T-helper 1 cell treated with Interleukin-12 subunit alpha and Interleukin-12 subunit beta and Interleukin-4 antibody, amounts not matched to agents 30 μg/mL and 1 μg/mL, for 36 hours (primary cell): ENCODE results near the gene IL1RN.

Source experiments
- H3K27ac Mint-ChIP-seq: one replicate; pipeline ENCODE4 v1.8.0; 2021; ENCODE audit warnings: mild to moderate bottlenecking, mixed read lengths
- H3K27me3 Mint-ChIP-seq: one replicate; pipeline ENCODE4 v1.8.0; 2021; ENCODE audit warnings: low read depth, mixed read lengths
- H3K36me3 Mint-ChIP-seq: one replicate; pipeline ENCODE4 v1.8.0; 2021; ENCODE audit warnings: low read depth, mixed read lengths
- H3K4me1 Mint-ChIP-seq: one replicate; pipeline ENCODE4 v1.8.0; 2021; ENCODE audit warnings: low read depth, mixed read lengths
- H3K4me3 Mint-ChIP-seq: one replicate; pipeline ENCODE4 v1.8.0; 2021; ENCODE audit warnings: mild to moderate bottlenecking, moderate library complexity, mixed read lengths
- H3K9me3 Mint-ChIP-seq: one replicate; pipeline ENCODE4 v1.8.0; 2021; ENCODE audit warnings: mixed read lengths

The IL1RN gene

GRCh38 chr2:113164215-113164929, 37.0 kb downstream of the IL1RN start:
- H3K27ac Mint-ChIP-seq: no peak overlapping the region
- peaks cover 3% of the 10 kb centered on the region for H3K36me3 Mint-ChIP-seq
- no peak overlapping the region for H3K4me3 Mint-ChIP-seq
- H3K4me1 Mint-ChIP-seq: peaks cover 36% of the 10 kb centered on the region
- no peaks in the 10 kb centered on the region for H3K9me3 Mint-ChIP-seq
- H3K27me3 Mint-ChIP-seq: no peaks in the 10 kb centered on the region

- Mint-ChIP-seq H3K36me3 (peaks cover 7% of the 10 kb centered on the region), H3K27me3 (no peaks in the 10 kb centered on the region), H3K27ac (no peak overlapping the region), H3K4me1 (peaks cover 41% of the 10 kb centered on the region), H3K4me3 (no peak overlapping the region), H3K9me3 (no peaks in the 10 kb centered on the region)
These were observed 37.7 kb downstream of the IL1RN start for GRCh38 chr2:113164930-113165585.

DNA sequence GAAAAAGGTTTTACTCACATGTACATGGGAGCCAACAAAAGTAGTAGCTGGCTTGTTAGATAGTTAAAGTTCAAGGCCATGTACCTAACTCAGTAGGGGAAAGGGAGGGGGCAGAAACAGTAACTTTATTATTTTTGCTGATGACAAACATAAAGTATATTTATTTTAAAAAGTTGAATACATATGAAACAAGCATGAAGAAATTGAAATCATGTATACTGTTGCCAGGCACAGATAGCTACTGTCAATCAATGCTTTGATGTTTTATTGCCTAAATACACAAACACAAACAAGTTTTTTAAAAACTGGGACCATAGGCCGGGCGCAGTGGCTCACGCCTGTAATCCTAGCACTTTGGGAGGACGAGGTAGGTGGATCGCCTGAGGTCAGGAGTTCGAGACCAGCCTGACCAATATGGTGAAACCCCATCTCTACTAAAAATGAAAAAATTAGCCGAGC, 38.8 kb downstream of the IL1RN start:
- no peak overlapping the region for H3K27ac Mint-ChIP-seq
- H3K36me3 Mint-ChIP-seq: peaks cover 10% of the 10 kb centered on the region
- no peaks in the 10 kb centered on the region for H3K27me3 Mint-ChIP-seq
- H3K4me3 Mint-ChIP-seq: no peak overlapping the region
- peaks cover 3% of the 10 kb centered on the region for H3K9me3 Mint-ChIP-seq
- peaks cover 44% of the 10 kb centered on the region for H3K4me1 Mint-ChIP-seq

- peak overlapping the region; percentile 82 for H3K27ac Mint-ChIP-seq
- H3K36me3 Mint-ChIP-seq: peaks cover 17% of the 10 kb centered on the region
- H3K27me3 Mint-ChIP-seq: no peaks in the 10 kb centered on the region
- peaks cover 6% of the 10 kb centered on the region for H3K9me3 Mint-ChIP-seq
- peak overlapping the region; percentile 47 for H3K4me3 Mint-ChIP-seq
- peaks cover 51% of the 10 kb centered on the region for H3K4me1 Mint-ChIP-seq
These were observed 39.9 kb downstream of the IL1RN start for GRCh38 chr2:113167115-113167932.

GRCh38 chr2:113167962-113168340, 40.6 kb downstream of the IL1RN start:
- Mint-ChIP-seq H3K27me3 (no peaks in the 10 kb centered on the region), H3K9me3 (peaks cover 6% of the 10 kb centered on the region), H3K4me1 (peaks cover 51% of the 10 kb centered on the region), H3K27ac (peak overlapping the region; percentile 82), H3K36me3 (peaks cover 17% of the 10 kb centered on the region), H3K4me3 (peak overlapping the region; percentile 59)

DNA sequence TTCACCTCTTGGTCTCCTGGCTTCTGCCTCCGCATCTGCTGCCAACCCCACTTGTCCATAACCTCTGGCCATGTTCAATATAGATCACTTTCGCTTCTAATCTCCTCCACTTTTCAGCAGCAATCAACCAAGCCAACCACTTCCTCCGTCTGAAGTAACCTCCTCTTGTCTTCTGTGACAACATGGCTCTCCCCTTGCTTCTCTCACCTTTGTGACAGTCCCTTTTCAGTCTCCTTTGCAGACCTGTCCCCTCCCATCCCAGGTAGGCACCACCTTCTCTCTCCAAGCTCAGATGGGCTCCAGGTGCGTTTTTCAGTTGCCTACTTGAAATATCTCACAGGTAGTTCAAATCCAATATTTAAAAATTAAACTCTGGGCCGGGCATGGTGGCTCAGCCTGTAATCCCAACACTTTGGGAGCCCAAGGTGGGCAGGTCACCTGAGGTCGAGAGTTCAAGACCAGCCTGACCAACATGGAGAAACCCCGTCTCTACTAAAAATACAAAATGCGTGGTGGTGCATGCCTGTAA, 41.7 kb downstream of the IL1RN start:
- peaks cover 6% of the 10 kb centered on the region for H3K9me3 Mint-ChIP-seq
- H3K36me3 Mint-ChIP-seq: peaks cover 22% of the 10 kb centered on the region
- peaks cover 58% of the 10 kb centered on the region for H3K4me1 Mint-ChIP-seq
- peak overlapping the region; percentile 82 for H3K27ac Mint-ChIP-seq
- peak overlapping the region; percentile 59 for H3K4me3 Mint-ChIP-seq
- no peaks in the 10 kb centered on the region for H3K27me3 Mint-ChIP-seq

DNA sequence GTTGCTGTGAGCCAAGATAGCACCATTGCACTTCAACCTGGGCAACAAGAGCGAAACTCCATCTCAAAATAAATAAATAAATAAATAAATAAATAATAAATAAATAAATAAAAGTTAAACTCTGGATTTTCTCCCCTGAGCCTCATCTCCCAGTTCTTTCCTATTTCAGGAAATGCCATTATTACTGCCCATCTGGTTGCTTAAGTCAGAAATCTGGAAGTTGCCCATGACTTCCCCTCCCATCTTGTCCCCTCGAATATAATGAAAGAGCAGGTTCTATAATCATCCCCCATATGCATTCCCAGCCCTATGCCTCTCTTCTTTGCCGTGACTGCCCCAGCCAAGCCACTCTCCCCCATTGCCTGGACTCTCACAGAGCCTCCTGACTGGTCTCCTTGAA, 42.2 kb downstream of the IL1RN start:
- Mint-ChIP-seq H3K27me3 (no peaks in the 10 kb centered on the region), H3K27ac (peak overlapping the region; percentile 74), H3K36me3 (peaks cover 26% of the 10 kb centered on the region), H3K9me3 (peaks cover 6% of the 10 kb centered on the region), H3K4me3 (no peak overlapping the region), H3K4me1 (peaks cover 56% of the 10 kb centered on the region)

- peak overlapping the region; percentile 29 for H3K27ac Mint-ChIP-seq
- H3K4me3 Mint-ChIP-seq: peak overlapping the region; percentile 40
- H3K27me3 Mint-ChIP-seq: no peaks in the 10 kb centered on the region
- H3K36me3 Mint-ChIP-seq: peaks cover 34% of the 10 kb centered on the region
- H3K9me3 Mint-ChIP-seq: peaks cover 6% of the 10 kb centered on the region
- H3K4me1 Mint-ChIP-seq: peaks cover 61% of the 10 kb centered on the region
These were observed 44.1 kb downstream of the IL1RN start for GRCh38 chr2:113171334-113172075.

GRCh38 chr2:113172721-113173541, 45.5 kb downstream of the IL1RN start:
- Mint-ChIP-seq H3K9me3 (peaks cover 6% of the 10 kb centered on the region), H3K27me3 (no peaks in the 10 kb centered on the region), H3K27ac (peak overlapping the region; percentile 83), H3K4me3 (peak overlapping the region; percentile 88), H3K36me3 (peaks cover 43% of the 10 kb centered on the region), H3K4me1 (peaks cover 60% of the 10 kb centered on the region)

DNA sequence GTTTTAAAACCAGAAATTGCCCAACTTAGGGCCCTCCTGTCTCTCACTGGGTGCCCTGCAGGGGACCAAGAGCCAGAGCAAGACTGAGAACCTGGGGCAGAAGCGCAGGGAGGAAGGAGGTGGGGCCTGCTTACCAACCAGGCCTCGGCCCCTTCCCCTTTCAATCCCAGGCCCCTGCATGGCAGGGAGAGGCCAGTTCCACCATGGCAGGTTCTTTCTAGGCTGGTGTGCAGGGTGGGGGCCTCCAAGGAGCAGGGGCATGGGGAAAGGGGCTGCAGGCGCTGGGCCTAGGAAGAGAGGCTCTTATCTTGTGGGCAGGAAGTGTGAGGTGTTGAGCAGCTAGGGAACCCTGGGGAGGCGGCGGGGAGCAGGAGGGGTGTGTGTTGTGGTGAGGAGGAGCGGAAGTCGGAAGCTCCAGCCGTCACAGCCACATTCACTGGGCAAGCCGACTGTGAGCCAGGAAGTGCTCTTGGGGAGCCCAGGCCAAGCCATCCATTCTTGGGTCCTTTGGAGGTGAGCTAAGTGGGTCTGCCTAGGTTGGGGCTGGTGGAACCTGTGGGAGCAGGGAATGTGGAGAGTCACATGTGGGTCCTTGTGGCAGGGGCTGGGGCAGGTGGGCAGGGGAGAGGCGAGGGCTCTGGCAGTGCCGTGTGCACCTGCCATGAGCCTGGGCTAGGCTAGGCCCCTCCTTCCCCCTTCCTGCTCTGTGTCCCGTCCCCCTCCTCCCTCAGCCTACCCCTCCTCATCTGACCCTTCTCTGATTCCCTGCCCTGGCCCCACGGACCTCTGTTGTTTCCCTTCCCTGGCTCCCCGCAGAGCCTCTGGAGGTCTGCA, 46.4 kb downstream of the IL1RN start, which contains the start of gene PSD4:
Gene PSD4, plus strand, starts transcription at position 430 of the 834 bp plus-strand sequence. CDS start 8,486 bp downstream, outside the sequence.
- Mint-ChIP-seq H3K9me3 (peaks cover 6% of the 10 kb centered on the region), H3K4me3 (peak within 1 kb of the TSS; percentile 88), H3K27ac (peak within 1 kb of the TSS; percentile 83), H3K27me3 (no peaks in the 10 kb centered on the region), H3K36me3 (peaks cover 52% of the 10 kb centered on the region), H3K4me1 (peaks cover 60% of the 10 kb centered on the region)

GRCh38 chr2:113174376-113174750, 47.0 kb downstream of the IL1RN start:
- peak overlapping the region; percentile 83 for H3K27ac Mint-ChIP-seq

DNA sequence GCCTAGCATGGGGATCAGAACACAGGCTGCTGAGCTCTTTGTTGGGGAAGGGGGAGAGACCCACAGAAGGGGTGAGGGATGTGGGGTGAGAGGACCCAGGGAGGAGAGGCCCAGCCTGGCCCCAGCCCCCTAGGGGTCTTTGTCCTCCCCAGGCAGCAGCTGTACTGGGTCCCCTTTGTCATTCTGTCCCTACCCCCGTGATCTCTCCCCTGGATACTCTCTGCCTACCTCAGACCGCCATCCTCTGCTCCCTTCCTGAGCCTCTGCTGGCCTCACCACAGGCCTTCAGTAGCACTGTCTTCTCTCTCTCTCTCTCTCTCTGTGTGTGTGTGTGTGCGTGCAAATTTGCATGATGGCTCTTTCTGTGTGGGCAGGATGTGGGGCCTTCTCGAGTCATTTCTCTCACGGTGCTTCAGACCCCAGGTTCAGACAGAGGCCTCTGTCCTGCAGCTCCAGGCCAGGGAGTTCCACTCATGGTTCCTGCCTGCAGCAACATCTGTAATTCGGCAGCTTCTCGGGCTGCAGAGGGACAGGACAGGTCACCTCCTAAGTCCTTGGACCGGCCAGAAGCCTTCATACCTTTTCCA, 47.7 kb downstream of the IL1RN start:
- Mint-ChIP-seq H3K4me1 (peaks cover 65% of the 10 kb centered on the region), H3K36me3 (peaks cover 50% of the 10 kb centered on the region), H3K4me3 (peak overlapping the region; percentile 88), H3K27ac (peak overlapping the region; percentile 83), H3K9me3 (peaks cover 6% of the 10 kb centered on the region), H3K27me3 (no peaks in the 10 kb centered on the region)

More at GRCh38 chr2:113174376-113174750, 47.0 kb downstream of the IL1RN start:
- Mint-ChIP-seq H3K4me1 (peaks cover 62% of the 10 kb centered on the region), H3K9me3 (peaks cover 6% of the 10 kb centered on the region), H3K4me3 (peak overlapping the region; percentile 88), H3K27me3 (no peaks in the 10 kb centered on the region), H3K36me3 (peaks cover 53% of the 10 kb centered on the region)
